Mesodermal cell (in vitro differentiated cells): ENCODE data around the gene GCK. TPM values are rescaled to one million over a fixed set of nuclear protein-coding genes. Genes with fewer than 3 reads are reported as not detected.

Experiments used
- H3K27ac ChIP-seq: 2 replicates; pipeline ENCODE4 v1.7.0; 2013; ENCODE audit warnings: mild to moderate bottlenecking, low read depth, low read length, moderate library complexity; ENCODE audit not compliant: severe bottlenecking
- H3K36me3 ChIP-seq: 2 replicates; pipeline ENCODE4 v1.7.1; 2013; ENCODE audit warnings: mild to moderate bottlenecking, low read length, moderate library complexity; ENCODE audit not compliant: control insufficient read depth, insufficient read depth
- H3K4me1 ChIP-seq: one replicate; pipeline ENCODE4 v1.7.1; 2013; ENCODE audit warnings: mild to moderate bottlenecking, low read length; ENCODE audit not compliant: insufficient read depth, control insufficient read depth, poor library complexity, severe bottlenecking
- H3K4me3 ChIP-seq: 2 replicates; pipeline ENCODE4 v1.7.0; 2013; ENCODE audit warnings: low read length, control low read depth, mild to moderate bottlenecking; ENCODE audit not compliant: insufficient read depth, poor library complexity, severe bottlenecking; ENCODE audit errors: extremely low read depth
- H3K9me3 ChIP-seq: 2 replicates; pipeline ENCODE4 v1.7.1; 2013; ENCODE audit warnings: mild to moderate bottlenecking, low read length, moderate library complexity; ENCODE audit not compliant: control insufficient read depth
- WGBS, 2 experiments: methylation state at CpG; one replicate each; pipeline ENCODE4 v1.1.5; 2013; ENCODE audit warnings: missing lambda C conversion rate in 2 of 2; ENCODE audit not compliant: insufficient coverage in 2 of 2; 5-methylcytosine and 5-hydroxymethylcytosine counted together
- polyA plus RNA-seq, 2 experiments: library from polyadenylated mRNA; stranded (reverse); fragments of 50-300 nt; gene quantifications; one replicate each; pipeline ENCODE4 v1.2.3, GENCODE V29; 2013

GCK gene
- 2.8 TPM for polyA plus RNA-seq (2013, experiment 1 of 2)
- 2.7 TPM for polyA plus RNA-seq (2013, experiment 2 of 2)

DNA sequence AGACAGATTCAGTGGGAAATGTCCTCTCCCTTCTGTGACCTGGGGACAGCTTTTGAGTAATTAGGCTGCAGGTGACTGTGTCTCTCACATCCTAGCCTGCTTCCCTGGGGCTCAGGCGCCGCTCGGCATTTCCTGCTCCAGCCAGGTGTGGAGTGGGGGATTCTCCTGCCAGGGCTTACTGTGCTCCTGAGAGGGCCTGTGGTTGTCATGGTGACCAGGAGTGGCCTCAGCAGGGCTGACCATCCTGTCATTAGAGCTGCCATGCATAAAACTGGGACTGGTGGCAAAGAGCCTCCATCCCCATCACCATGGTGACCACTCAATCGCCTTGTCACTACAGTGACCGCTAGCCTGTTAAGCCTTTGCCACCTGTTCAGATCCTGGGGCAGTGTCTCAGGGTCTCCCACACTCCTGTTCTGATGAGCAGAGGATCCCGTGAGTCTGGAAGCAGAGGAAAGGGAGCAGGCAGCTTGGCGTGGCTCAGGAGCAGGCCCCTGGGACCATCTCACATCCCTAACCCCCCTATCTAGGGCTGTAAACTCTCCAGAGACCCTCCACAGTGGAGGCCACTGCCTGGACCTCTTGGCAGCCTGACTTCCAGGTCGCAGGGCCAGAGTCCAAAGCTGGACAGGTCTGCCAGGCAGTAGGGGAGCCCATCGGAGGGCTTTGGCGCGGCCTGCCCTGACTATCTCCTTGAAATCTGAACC is at the start of gene GCK:
Gene GCK, minus strand, starts transcription at position 154 of the 707 bp plus-strand sequence. CDS start 486 bp downstream, outside the sequence.
- H3K27ac ChIP-seq = no peak within 1 kb of the TSS
- peaks cover 15% of the 10 kb centered on the region for H3K4me1 ChIP-seq
- 84 to 86% methylated on average over 5 to 11 of the region's 11 CpGs for WGBS, 2 experiments
- H3K36me3 ChIP-seq = no peaks in the 10 kb centered on the region
- H3K9me3 ChIP-seq = no peaks in the 10 kb centered on the region
- H3K4me3 ChIP-seq = no peak within 1 kb of the TSS

DNA sequence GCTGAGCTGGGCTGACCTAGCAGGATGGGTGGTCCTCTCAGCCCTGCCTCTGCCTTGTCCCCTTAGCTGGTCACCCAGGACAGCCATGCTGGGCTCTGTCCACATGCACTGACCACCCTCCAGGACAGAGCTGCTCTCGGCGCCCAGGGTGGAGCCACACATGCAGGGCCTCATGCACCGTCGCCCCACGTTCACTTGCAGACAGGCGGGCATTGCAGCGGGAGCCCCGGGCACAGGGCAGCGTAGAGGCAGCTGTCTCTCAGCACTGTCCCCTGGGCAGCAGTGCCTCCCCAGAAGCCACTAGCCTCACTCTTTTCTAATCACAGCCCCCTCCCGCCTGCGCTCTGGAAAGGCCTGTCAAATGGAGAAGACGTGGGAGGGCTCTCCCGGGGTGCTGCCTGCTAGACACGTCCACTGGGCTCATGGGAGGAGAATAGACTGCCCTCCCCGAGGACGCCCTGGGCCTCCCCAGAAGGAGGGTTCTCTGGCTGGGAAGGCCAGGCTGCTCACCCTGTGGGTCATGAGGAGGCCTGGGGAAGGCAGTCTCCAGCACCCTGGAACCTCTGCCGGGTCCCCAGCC is 49.0 kb upstream of the GCK start:
- H3K4me1 ChIP-seq = peaks cover 11% of the 10 kb centered on the region
- WGBS, 2 experiments = 86 to 92% methylated on average over 16 of the region's 17 CpGs
- no peak overlapping the region for H3K27ac ChIP-seq
- no peak overlapping the region for H3K4me3 ChIP-seq
- H3K36me3 ChIP-seq = no peaks in the 10 kb centered on the region
- no peaks in the 10 kb centered on the region for H3K9me3 ChIP-seq

DNA sequence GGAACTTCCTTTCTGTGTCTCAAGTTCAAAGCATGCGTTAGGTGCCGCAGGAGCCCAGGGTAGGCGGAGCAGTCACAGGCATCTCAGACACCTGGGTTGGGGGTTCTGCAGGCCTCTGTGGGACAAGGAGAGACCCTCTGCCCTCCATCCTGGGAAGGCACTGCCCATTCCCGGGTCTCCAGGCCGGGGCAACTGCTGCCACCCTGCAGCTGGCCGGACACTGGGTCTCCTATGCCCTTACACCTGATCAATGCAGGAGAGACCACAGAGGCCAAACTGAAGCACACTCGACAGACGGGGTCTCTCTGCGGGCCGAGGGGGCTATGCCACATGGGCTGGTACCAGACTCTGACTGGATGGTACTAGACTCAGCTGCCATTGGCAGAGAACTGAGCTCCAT is 48.5 kb upstream of the GCK start:
- peaks cover 11% of the 10 kb centered on the region for H3K4me1 ChIP-seq
- no peaks in the 10 kb centered on the region for H3K36me3 ChIP-seq
- no peak overlapping the region for H3K27ac ChIP-seq
- no peaks in the 10 kb centered on the region for H3K9me3 ChIP-seq
- no peak overlapping the region for H3K4me3 ChIP-seq
- WGBS, 2 experiments = 90 to 98% methylated on average over 10 of the region's 10 CpGs

DNA sequence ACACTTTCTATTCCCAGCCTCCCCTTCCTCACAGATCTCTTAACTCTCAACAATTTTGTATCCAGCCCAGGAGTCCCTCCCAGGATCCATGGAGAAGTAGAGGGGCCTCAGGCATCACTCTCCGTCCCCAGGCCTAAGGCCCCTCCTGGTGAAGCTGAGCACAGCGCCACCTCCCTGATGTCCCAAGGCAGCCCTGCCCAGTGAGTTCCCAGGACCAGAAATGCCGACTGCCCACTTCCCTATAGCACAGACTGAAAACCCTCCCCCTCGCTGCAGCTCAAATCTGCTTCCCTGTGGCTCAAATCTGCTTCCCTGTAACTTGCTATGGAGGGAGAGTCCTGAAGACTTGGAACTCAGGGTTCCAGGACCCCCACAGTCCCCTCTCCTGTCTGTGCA is 47.1 kb upstream of the GCK start:
- Histone ChIP-seq H3K9me3 (no peaks in the 10 kb centered on the region), H3K36me3 (no peaks in the 10 kb centered on the region), H3K4me1 (peaks cover 11% of the 10 kb centered on the region), H3K4me3 (no peak overlapping the region), H3K27ac (no peak overlapping the region)
- 66 to 100% methylated on average over 1 to 2 of the region's 4 CpGs for WGBS, 2 experiments

DNA sequence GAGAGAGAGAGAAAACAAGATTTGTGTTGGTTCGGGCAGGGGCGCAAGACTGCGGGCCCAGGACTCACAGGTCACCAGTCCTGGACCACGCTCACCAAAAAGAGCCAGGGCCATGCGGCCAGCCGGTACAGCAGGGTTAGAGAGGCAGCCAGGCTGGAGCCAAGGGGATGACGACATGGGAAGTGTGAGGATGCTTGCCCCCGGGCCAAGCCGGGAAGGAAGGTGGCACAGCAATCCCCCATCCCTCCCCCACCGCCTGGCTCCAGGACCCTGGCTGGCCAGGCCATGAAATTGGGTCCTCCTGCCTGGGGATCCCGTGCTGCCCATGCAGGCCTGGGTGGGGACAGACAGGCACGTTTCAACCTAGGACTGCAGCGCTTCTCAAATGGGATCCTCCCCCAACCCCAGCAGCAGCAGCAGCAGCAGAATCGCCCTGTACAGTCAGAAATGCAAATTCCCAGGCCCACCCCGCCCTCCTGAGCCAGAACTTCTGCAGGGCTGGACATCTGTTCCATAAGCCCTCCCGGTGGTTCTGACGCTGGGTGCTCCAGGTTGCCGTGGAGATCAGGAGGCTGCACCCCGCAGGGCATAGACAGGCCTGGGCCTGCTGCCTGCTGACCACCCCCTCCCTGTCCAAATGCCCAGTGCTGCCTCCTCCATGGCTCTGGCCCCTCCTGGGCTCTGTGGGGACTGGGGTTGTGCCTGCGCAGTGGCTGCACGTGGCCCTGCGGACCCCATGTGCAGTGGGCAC is 46.5 kb upstream of the GCK start:
- Histone ChIP-seq H3K4me1 (peaks cover 11% of the 10 kb centered on the region), H3K4me3 (no peak overlapping the region), H3K9me3 (no peaks in the 10 kb centered on the region), H3K36me3 (no peaks in the 10 kb centered on the region), H3K27ac (no peak overlapping the region)
- WGBS, 2 experiments = 92 to 96% methylated on average over 14 to 20 of the region's 22 CpGs

DNA sequence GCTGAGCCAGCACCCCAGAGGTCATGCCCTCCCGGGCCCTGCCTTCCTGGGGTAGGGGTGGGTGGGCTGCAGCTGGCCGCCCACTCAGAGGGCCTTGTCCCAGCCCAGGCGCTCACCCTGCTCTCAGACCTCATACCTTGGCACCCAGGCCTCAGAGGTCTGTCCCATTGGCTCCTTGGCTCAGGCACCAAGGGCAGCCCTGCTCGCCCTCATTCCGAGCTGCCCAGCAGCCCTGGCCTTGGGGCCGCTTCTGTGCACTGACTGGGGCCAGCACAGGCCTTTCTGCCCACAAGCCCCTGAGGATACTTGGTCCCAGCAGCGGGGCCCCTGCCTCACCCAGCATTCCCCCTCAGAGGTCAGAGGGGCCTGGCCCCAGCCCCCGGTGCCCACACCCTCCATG is 45.8 kb upstream of the GCK start:
- Histone ChIP-seq H3K36me3 (no peaks in the 10 kb centered on the region), H3K4me3 (no peak overlapping the region), H3K9me3 (no peaks in the 10 kb centered on the region), H3K4me1 (peaks cover 11% of the 10 kb centered on the region), H3K27ac (no peak overlapping the region)
- 96 to 100% methylated on average over 3 of the region's 8 CpGs for WGBS, 2 experiments

DNA sequence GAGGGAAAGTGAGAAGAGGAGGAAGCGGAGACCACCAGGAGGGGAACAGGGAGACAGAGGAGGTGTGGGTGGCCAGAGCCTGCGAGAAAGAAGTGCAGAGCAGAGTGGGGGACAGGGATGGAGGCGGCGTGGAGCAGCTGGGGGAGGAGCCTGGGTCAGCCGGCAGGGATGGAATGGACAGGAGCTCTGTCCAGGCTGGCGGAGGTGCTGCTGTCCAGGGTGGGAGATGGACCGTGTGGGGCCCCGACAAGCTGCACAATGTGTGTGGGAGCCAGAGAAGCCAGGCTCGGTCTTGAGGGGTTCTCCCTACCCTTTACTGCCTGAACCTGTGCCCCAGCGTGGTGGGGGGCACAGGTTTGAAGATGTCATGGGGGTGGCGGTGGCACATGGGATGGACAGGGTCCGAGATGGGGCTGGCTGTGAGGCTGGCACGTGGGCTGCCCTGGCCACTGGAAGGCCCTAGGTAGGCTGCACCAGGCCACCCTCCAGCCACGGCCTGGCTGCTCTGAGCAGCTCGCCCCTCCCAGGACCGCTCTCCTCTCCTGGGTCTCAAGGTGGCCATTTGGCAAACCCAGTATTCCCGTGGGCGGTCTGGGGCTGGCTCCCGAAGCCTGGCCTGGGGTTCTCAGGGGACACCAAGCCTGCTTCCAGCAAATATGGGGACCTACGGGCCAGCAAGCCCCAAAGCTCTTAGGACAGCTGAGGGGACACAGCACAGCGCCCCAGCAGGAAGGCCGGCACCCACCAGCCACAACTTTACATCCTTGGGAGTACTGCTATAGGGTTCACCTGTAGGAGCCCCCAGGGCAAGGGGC is 43.9 kb upstream of the GCK start:
- H3K4me3 ChIP-seq = no peak overlapping the region
- 90 to 95% methylated on average over 22 of the region's 22 CpGs for WGBS, 2 experiments
- H3K36me3 ChIP-seq = no peaks in the 10 kb centered on the region
- H3K9me3 ChIP-seq = no peaks in the 10 kb centered on the region
- H3K27ac ChIP-seq = no peak overlapping the region
- H3K4me1 ChIP-seq = peaks cover 11% of the 10 kb centered on the region

DNA sequence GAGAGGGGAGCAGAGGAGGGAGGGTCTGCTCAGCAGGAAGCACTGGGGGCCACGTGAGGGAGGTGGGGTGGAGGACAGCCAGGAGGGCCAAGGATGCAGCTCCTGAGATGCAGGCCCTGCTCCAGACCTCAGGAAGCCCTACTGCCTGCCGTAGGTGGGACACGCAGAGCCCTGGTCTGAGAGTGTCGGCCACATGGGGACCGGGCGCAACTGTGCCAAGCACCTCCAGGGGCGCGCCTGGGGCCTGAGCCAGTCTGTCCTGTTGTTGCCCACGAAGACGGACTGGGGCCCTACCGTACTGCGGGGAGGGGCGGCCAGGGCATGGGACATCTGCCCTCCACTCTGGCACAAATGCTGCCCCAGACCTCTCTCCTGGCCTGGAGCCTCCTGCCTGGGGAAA is 43.2 kb upstream of the GCK start:
- no peaks in the 10 kb centered on the region for H3K9me3 ChIP-seq

DNA sequence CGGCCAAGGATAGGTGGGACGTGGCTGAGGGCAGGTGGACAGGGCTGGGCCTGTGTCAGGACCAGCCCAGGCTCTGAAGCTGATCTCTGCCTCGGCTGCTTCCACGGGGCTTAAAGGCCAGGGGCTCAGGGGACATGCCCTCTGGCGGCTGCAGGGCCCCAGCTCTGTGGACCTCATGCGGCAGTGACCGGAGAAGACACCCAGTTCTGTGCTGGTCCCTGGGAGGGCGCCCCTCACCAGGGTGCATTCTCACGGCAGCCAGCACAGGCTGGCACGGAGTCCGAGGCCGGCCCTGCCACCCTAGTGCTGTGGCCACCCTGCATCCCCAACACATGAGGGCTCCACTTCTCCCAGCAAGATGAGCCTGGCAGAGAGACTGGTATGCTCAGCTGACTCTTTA is 41.8 kb upstream of the GCK start:
- WGBS, 2 experiments = 88 to 92% methylated on average over 10 to 12 of the region's 12 CpGs
- no peak overlapping the region for H3K27ac ChIP-seq
- no peak overlapping the region for H3K4me3 ChIP-seq
- no peaks in the 10 kb centered on the region for H3K9me3 ChIP-seq
- peaks cover 5% of the 10 kb centered on the region for H3K4me1 ChIP-seq
- no peaks in the 10 kb centered on the region for H3K36me3 ChIP-seq

More for the DNA sequence above, 43.2 kb upstream of the GCK start:
- H3K4me1 ChIP-seq = peaks cover 11% of the 10 kb centered on the region
- H3K4me3 ChIP-seq = no peak overlapping the region
- no peak overlapping the region for H3K27ac ChIP-seq
- H3K36me3 ChIP-seq = no peaks in the 10 kb centered on the region
- WGBS, 2 experiments = 91 to 94% methylated on average over 13 of the region's 13 CpGs

DNA sequence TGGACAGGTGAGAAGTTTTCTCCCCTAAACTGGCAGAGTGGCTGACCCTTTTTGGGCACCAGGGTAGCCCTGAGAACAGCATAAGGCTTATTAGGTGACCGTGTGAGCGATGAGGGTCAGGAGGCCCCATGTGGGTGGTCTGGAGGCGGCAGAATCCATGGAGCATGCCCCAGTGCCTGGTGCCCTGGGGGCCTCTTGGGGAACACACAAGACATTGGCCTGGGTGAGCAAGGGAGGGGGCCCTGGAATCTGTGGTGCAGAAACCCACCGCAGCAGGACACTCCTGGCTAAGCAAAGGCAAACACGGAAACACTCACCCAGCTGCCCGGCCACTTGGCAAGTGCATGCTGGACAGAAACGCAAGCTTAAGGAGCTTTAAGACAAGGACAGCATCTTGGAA is 41.0 kb upstream of the GCK start:
- no peak overlapping the region for H3K4me3 ChIP-seq
- no peaks in the 10 kb centered on the region for H3K4me1 ChIP-seq
- 95% methylated on average over 5 to 7 of the region's 7 CpGs for WGBS, 2 experiments
- no peaks in the 10 kb centered on the region for H3K9me3 ChIP-seq
- H3K36me3 ChIP-seq = no peaks in the 10 kb centered on the region
- no peak overlapping the region for H3K27ac ChIP-seq
